Sigmoid colon (tissue), 3 donors: ENCODE results near the gene FNIP2.

Source experiments
- POLR2A ChIP-seq, 2 donors: fragments of 450-650 bp; IDR thresholded peaks; one replicate each; pipeline ENCODE4 v1.6.1; 2016; ENCODE audit warnings: antibody characterized with exemption in 2 of 2, mild to moderate bottlenecking in 2 of 2, moderate library complexity in 2 of 2
- TF ChIP-seq, protein P1 (sequence below), 4 experiments: fragments of 450-650 bp in 3 of 4; fragments of 200-600 bp in 1 of 4; IDR thresholded peaks; one replicate each; pipeline ENCODE4 v1.5.1; 2016 to 2019; ENCODE audit warnings: antibody characterized with exemption in 4 of 4, mild to moderate bottlenecking in 3 of 4, moderate library complexity in 2 of 4

DNA sequence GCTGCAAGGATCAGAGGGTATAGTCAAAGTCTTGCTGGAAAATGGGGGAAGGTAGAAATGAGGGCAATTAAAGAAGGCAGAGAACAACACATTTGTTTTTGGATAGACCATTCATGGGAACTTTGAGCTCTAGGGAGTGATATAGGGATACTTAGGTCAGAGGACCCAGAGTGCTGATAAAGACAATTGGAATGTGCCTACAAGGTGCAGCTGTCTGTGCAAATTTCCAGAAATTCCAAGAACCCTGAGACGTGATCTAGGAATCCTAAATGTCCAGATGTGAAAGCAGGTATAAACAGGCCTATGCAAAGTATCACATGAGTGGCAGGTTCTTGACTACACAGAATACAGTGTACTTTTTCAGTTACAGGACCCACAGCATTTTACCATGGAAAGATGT, 24.2 kb downstream of the FNIP2 start:
- TF ChIP-seq, protein P1, sequence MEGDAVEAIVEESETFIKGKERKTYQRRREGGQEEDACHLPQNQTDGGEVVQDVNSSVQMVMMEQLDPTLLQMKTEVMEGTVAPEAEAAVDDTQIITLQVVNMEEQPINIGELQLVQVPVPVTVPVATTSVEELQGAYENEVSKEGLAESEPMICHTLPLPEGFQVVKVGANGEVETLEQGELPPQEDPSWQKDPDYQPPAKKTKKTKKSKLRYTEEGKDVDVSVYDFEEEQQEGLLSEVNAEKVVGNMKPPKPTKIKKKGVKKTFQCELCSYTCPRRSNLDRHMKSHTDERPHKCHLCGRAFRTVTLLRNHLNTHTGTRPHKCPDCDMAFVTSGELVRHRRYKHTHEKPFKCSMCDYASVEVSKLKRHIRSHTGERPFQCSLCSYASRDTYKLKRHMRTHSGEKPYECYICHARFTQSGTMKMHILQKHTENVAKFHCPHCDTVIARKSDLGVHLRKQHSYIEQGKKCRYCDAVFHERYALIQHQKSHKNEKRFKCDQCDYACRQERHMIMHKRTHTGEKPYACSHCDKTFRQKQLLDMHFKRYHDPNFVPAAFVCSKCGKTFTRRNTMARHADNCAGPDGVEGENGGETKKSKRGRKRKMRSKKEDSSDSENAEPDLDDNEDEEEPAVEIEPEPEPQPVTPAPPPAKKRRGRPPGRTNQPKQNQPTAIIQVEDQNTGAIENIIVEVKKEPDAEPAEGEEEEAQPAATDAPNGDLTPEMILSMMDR (IDR thresholded peaks at IDR 0.05) = no peak
- no peak for TF ChIP-seq POLR2A (IDR thresholded peaks at IDR 0.05)
